HepG2 (cell line): Measurements from ENCODE around the gene SLC39A3. TPM values are rescaled to one million over a fixed set of nuclear protein-coding genes. Genes with fewer than 3 reads are reported as not detected.

Experiments
- ATAC-seq: fragments of 200-7000 bp; cut with Tn5 transposase; 3 replicates; pipeline ENCODE4 v1.9.1; 2020; ENCODE audit warnings: mild to moderate bottlenecking, moderate library complexity
- BruUV-seq: library from RNA; stranded (reverse); fragments of 400-500 nt; replicated peaks from 2 replicates; lab custom pipeline; 2021; lab: Mats Ljungman, UMichigan
- CTCF ChIA-PET: fragments of 300-600 bp; formaldehyde crosslinking; extraction: SDS; loops from one replicate; lab custom pipeline; 2021; ENCODE audit warnings: low total read pairs, inconsistent platforms, low intra/inter-chr PET ratio; lab: Yijun Ruan, JAX
- POLR2A ChIA-PET: fragments of 350-600 bp; sonication (Branson Sonifier 250); formaldehyde crosslinking; loops from one replicate; lab custom pipeline; 2020; ENCODE audit warnings: antibody characterized with exemption, inconsistent platforms; lab: Yijun Ruan, JAX
- DNase-seq: peaks from one replicate; pipeline ENCODE4 v3.0.0-alpha.2; 2015; ENCODE audit warnings: low spot score
- FAIRE-seq: peaks from 3 replicates; lab custom pipeline; 2011; peaks lifted over from hg19 to GRCh38; lab: Jason Lieb, UNC
- H2AFZ ChIP-seq: one replicate; pipeline ENCODE4 v1.6.1; 2011; ENCODE audit warnings: low read length, inconsistent platforms
- H3K27ac ChIP-seq: fragments of 300-600 bp; 3 replicates; pipeline ENCODE4 v1.8.0; 2011; ENCODE audit warnings: mixed run types, mild to moderate bottlenecking, mixed read lengths, low read length, inconsistent platforms; ENCODE audit not compliant: insufficient read depth; ENCODE audit errors: extremely low read length
- H3K27me3 ChIP-seq, 2 experiments: fragments of 200-600 bp in 1 of 2; 2 replicates in 1 of 2; 3 replicates in 1 of 2; pipeline versions ENCODE4 v1.6.0 to v1.8.0; 2011; ENCODE audit warnings: low read length in 2 of 2, mild to moderate bottlenecking in 2 of 2, moderate library complexity in 2 of 2, inconsistent platforms in 1 of 2; ENCODE audit not compliant: insufficient read depth in 2 of 2, control insufficient read depth in 1 of 2
- H3K36me3 ChIP-seq, 2 experiments: fragments of 200-600 bp in 1 of 2; replicated peaks in 1 of 2; 2 replicates in 1 of 2; 3 replicates in 1 of 2; pipeline versions ENCODE4 v1.5.1 to v1.8.0; 2011; ENCODE audit warnings: low read length in 2 of 2, inconsistent platforms in 1 of 2; ENCODE audit not compliant: insufficient read depth in 2 of 2, control insufficient read depth in 1 of 2
- H3K4me1 ChIP-seq: 2 replicates; pipeline ENCODE4 v1.5.1; 2012; ENCODE audit warnings: low read length, inconsistent platforms; ENCODE audit not compliant: insufficient read depth
- H3K4me2 ChIP-seq: 2 replicates; pipeline ENCODE4 v1.6.0; 2011; ENCODE audit warnings: low read depth, low read length, inconsistent platforms
- H3K4me3 ChIP-seq, 3 experiments: fragments of 200-600 bp in 1 of 3; sonication (generic), shearing (Covaris generic) in 1 of 3; replicated peaks in 1 of 3; 2 replicates each; pipeline ENCODE4 v1.5.1; 2011 to 2016; ENCODE audit warnings: low read length in 3 of 3, inconsistent platforms in 2 of 3, low read depth in 2 of 3, mild to moderate bottlenecking in 2 of 3, control low read depth in 1 of 3, mixed read lengths in 1 of 3; ENCODE audit not compliant: insufficient read depth in 1 of 3
- H3K79me2 ChIP-seq: one replicate; pipeline ENCODE4 v1.6.1; 2011; ENCODE audit warnings: low read length, inconsistent platforms; ENCODE audit not compliant: insufficient read depth
- H3K9ac ChIP-seq: 2 replicates; pipeline ENCODE4 v1.6.0; 2011; ENCODE audit warnings: mild to moderate bottlenecking, low read depth, low read length, inconsistent platforms; ENCODE audit not compliant: insufficient read depth
- H3K9me3 ChIP-seq: 2 replicates; pipeline ENCODE4 v1.5.1; 2012; ENCODE audit warnings: mild to moderate bottlenecking, low read length
- H4K20me1 ChIP-seq: 2 replicates; pipeline ENCODE4 v1.6.0; 2011; ENCODE audit warnings: inconsistent platforms, mild to moderate bottlenecking, low read length, moderate library complexity; ENCODE audit not compliant: insufficient read depth
- BRD4 ChIP-seq: sonication (generic); formaldehyde crosslinking; IDR thresholded peaks from 2 replicates; pipeline ENCODE4 v1.4.0; 2020; ENCODE audit warnings: missing genetic modification reagents
- FOXP1 ChIP-seq, 2 experiments: fragments of 450-650 bp in 1 of 2; IDR thresholded peaks; 2 replicates each; pipeline ENCODE4 v1.6.1; 2017 to 2018; ENCODE audit warnings: antibody characterized with exemption in 1 of 2
- KLF15 ChIP-seq: sonication (generic); formaldehyde crosslinking; IDR thresholded peaks from 2 replicates; pipeline ENCODE4 v1.8.1; 2023; ENCODE audit warnings: borderline replicate concordance, mild to moderate bottlenecking, inconsistent platforms, missing genetic modification reagents, mixed read lengths
- ONECUT2 ChIP-seq: sonication (generic); formaldehyde crosslinking; IDR thresholded peaks from 2 replicates; pipeline ENCODE4 v1.4.0; 2020; ENCODE audit warnings: missing genetic modification reagents
- RCOR2 ChIP-seq: IDR thresholded peaks from 2 replicates; pipeline ENCODE4 v1.6.1; 2016; ENCODE audit warnings: missing biosample characterization, missing genetic modification reagents
- ZFX ChIP-seq: sonication (generic); formaldehyde crosslinking; IDR thresholded peaks from 2 replicates; pipeline ENCODE4 v1.4.0; 2020; ENCODE audit warnings: mild to moderate bottlenecking, low read depth, missing genetic modification reagents, moderate library complexity
- ZNF282 ChIP-seq: fragments of 450-650 bp; IDR thresholded peaks from 2 replicates; pipeline ENCODE4 v1.6.1; 2018; ENCODE audit not compliant: partially characterized antibody
- ZNF484 ChIP-seq: sonication (generic); formaldehyde crosslinking; IDR thresholded peaks from 2 replicates; pipeline ENCODE4 v1.5.1; 2020; ENCODE audit warnings: mild to moderate bottlenecking, low read depth, missing genetic modification reagents, borderline replicate concordance
- ZNF766 ChIP-seq: sonication (generic); formaldehyde crosslinking; IDR thresholded peaks from 2 replicates; pipeline ENCODE4 v1.5.0; 2020; ENCODE audit warnings: missing genetic modification reagents, borderline replicate concordance
- ZSCAN20 ChIP-seq: sonication (generic); formaldehyde crosslinking; IDR thresholded peaks from 2 replicates; pipeline ENCODE4 v1.4.0; 2020; ENCODE audit warnings: missing genetic modification reagents, mild to moderate bottlenecking, borderline replicate concordance
- WGBS: methylation state at CpG from one replicate; pipeline ENCODE4 v1.1.6; 2017; ENCODE audit warnings: low lambda C conversion rate; 5-methylcytosine and 5-hydroxymethylcytosine counted together
- in situ Hi-C: cut with HindIII; loops from 2 replicates; pipeline ENCODE4 v1.10.0; 2017; ENCODE audit warnings: low pct_unique_long_range_greater_than_20kb; ENCODE audit not compliant: extremely low pct_ligation_motif_present
- intact Hi-C: fragments of 100-400 bp; cut with micrococcal nuclease; formaldehyde crosslinking; loops from one replicate; pipeline ENCODE4 v1.10.0; 2022; ENCODE audit not compliant: unreplicated experiment
- polyA plus RNA-seq, 8 experiments: library from polyadenylated mRNA; depleted of rRNA in 3 of 8; stranded (reverse) in 7 of 8; unstranded in 1 of 8; fragments of >200 nt; fragmentation: Illumina TruSeq in 4 of 8; extraction: Trizol in 4 of 8; gene quantifications; 2 replicates each; pipeline versions ENCODE4 v1.2.1 to v1.2.3, GENCODE V29; 2011 to 2016; ENCODE audit warnings: low read depth in 4 of 8, missing spikeins in 1 of 8, mixed read lengths in 1 of 8; ENCODE audit not compliant: insufficient read depth in 1 of 8
- total RNA-seq, 5 experiments: library from RNA; depleted of rRNA; stranded (reverse); fragments of >200 nt; fragmentation: Illumina TruSeq; extraction: Trizol; gene quantifications; 2 replicates each; pipeline ENCODE4 v1.2.3, GENCODE V29; 2016; ENCODE audit warnings: low read depth in 1 of 5
- TF ChIP-seq, protein P1 (sequence below): sonication (generic); formaldehyde crosslinking; IDR thresholded peaks from 2 replicates; pipeline ENCODE4 v1.8.0; 2022; ENCODE audit warnings: missing genetic modification reagents, low read depth, mild to moderate bottlenecking, borderline replicate concordance
- TF ChIP-seq, protein P2 (sequence below): sonication (generic); formaldehyde crosslinking; IDR thresholded peaks from 2 replicates; pipeline ENCODE4 v1.4.0; 2020; ENCODE audit warnings: missing genetic modification reagents, borderline replicate concordance
- TF ChIP-seq, protein P3 (sequence below): sonication (generic); formaldehyde crosslinking; IDR thresholded peaks from 2 replicates; pipeline ENCODE4 v1.4.0; 2020; ENCODE audit warnings: missing genetic modification reagents
- TF ChIP-seq, protein P4 (sequence below): sonication (generic); formaldehyde crosslinking; IDR thresholded peaks from 2 replicates; pipeline ENCODE4 v1.4.0; 2020; ENCODE audit warnings: missing genetic modification reagents, borderline replicate concordance

SLC39A3 gene
- total and polyA plus RNA-seq, 2 of the 13 experiments (the other 11 are each of a cell fraction or from before 2014, with no cell fraction given): 33.6 to 41.6 TPM

DNA sequence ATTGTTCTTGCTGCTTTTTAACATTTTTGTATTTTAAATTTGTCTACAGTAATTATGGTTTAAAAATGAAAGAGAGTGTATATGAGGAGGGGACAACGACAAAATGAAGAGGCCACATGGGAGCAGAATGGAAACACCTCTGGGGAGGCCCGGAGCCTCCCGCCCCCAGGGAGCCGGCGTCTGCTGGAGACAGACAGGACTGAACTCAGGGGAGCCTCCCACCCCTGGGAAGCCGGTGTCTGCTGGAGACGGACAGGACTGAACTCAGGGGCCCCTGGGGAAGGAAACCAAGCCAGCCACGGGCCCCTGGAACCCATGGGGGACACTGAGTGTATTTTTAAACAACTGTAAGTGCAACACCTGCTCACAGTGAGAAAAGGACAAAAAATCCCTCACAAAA, 16.7 kb upstream of the SLC39A3 start (continued):
- TF ChIP-seq, protein P1, sequence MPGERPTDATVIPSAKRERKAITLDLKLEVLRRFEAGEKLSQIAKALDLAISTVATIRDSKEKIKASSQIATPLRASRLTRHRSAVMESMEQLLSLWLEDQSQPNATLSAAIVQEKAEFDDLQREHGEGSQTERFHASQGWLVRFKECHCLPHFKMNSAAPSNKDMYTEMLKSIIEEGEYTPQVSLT (CRISPR knock-in tag): no peak
- TF ChIP-seq ZNF282 (no peak), ONECUT2 (CRISPR knock-in tag) (no peak)

DNA sequence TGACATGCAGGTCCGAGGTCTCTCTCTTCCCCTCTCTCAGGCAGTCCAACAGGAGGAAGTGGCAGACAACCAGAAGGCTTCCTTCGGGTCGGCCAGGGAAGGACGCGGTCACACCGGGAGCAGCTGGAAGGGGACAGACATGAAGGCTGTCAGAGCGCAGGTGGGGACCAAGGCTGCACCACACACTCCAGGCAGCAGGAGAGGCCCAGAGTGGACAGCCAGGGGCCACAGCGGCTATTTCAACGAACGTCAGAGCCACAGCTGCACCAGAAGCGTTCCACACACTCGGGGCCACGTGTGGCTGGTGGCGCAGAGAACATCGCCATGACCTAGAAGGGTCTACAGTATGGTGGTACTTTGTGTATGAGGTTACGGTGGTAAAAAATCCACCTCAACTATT, 16.0 kb upstream of the SLC39A3 start:
- Histone ChIP-seq H3K27ac (no peak overlapping the region), H3K4me3 (no peak overlapping the region), H3K36me3 (peaks cover 22 to 35% of the 10 kb centered on the region in 2 experiments; a peak in 4 of 5 replicates), H3K27me3 (no peaks in the 10 kb centered on the region), H4K20me1 (no peaks in the 10 kb centered on the region), H3K9me3 (no peaks in the 10 kb centered on the region), H3K9ac (no peak overlapping the region), H3K4me2 (no peak overlapping the region), H3K4me1 (no peaks in the 10 kb centered on the region), H2AFZ (no peak overlapping the region), H3K79me2 (no peaks in the 10 kb centered on the region)
- ATAC-seq: no peak
- TF ChIP-seq ZNF766 (CRISPR knock-in tag) (no peak), RCOR2 (CRISPR knock-in tag) (no peak), ZFX (CRISPR knock-in tag) (no peak), BRD4 (CRISPR knock-in tag) (no peak), ZNF484 (no peak), KLF15 (CRISPR knock-in tag) (no peak), ZSCAN20 (CRISPR knock-in tag) (no peak), FOXP1 (IDR thresholded peaks at IDR 0.05) (no peak), FOXP1 (CRISPR knock-in tag; IDR thresholded peaks at IDR 0.05) (no peak)
- TF ChIP-seq, protein P2, sequence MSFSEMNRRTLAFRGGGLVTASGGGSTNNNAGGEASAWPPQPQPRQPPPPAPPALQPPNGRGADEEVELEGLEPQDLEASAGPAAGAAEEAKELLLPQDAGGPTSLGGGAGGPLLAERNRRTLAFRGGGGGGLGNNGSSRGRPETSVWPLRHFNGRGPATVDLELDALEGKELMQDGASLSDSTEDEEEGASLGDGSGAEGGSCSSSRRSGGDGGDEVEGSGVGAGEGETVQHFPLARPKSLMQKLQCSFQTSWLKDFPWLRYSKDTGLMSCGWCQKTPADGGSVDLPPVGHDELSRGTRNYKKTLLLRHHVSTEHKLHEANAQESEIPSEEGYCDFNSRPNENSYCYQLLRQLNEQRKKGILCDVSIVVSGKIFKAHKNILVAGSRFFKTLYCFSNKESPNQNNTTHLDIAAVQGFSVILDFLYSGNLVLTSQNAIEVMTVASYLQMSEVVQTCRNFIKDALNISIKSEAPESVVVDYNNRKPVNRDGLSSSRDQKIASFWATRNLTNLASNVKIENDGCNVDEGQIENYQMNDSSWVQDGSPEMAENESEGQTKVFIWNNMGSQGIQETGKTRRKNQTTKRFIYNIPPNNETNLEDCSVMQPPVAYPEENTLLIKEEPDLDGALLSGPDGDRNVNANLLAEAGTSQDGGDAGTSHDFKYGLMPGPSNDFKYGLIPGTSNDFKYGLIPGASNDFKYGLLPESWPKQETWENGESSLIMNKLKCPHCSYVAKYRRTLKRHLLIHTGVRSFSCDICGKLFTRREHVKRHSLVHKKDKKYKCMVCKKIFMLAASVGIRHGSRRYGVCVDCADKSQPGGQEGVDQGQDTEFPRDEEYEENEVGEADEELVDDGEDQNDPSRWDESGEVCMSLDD (CRISPR knock-in tag): no peak
- TF ChIP-seq, protein P3, sequence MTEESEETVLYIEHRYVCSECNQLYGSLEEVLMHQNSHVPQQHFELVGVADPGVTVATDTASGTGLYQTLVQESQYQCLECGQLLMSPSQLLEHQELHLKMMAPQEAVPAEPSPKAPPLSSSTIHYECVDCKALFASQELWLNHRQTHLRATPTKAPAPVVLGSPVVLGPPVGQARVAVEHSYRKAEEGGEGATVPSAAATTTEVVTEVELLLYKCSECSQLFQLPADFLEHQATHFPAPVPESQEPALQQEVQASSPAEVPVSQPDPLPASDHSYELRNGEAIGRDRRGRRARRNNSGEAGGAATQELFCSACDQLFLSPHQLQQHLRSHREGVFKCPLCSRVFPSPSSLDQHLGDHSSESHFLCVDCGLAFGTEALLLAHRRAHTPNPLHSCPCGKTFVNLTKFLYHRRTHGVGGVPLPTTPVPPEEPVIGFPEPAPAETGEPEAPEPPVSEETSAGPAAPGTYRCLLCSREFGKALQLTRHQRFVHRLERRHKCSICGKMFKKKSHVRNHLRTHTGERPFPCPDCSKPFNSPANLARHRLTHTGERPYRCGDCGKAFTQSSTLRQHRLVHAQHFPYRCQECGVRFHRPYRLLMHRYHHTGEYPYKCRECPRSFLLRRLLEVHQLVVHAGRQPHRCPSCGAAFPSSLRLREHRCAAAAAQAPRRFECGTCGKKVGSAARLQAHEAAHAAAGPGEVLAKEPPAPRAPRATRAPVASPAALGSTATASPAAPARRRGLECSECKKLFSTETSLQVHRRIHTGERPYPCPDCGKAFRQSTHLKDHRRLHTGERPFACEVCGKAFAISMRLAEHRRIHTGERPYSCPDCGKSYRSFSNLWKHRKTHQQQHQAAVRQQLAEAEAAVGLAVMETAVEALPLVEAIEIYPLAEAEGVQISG (CRISPR knock-in tag): no peak
- TF ChIP-seq, protein P4, sequence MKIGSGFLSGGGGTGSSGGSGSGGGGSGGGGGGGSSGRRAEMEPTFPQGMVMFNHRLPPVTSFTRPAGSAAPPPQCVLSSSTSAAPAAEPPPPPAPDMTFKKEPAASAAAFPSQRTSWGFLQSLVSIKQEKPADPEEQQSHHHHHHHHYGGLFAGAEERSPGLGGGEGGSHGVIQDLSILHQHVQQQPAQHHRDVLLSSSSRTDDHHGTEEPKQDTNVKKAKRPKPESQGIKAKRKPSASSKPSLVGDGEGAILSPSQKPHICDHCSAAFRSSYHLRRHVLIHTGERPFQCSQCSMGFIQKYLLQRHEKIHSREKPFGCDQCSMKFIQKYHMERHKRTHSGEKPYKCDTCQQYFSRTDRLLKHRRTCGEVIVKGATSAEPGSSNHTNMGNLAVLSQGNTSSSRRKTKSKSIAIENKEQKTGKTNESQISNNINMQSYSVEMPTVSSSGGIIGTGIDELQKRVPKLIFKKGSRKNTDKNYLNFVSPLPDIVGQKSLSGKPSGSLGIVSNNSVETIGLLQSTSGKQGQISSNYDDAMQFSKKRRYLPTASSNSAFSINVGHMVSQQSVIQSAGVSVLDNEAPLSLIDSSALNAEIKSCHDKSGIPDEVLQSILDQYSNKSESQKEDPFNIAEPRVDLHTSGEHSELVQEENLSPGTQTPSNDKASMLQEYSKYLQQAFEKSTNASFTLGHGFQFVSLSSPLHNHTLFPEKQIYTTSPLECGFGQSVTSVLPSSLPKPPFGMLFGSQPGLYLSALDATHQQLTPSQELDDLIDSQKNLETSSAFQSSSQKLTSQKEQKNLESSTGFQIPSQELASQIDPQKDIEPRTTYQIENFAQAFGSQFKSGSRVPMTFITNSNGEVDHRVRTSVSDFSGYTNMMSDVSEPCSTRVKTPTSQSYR (CRISPR knock-in tag): no peak
- 96% methylated on average over 16 of the region's 16 CpGs for WGBS
- POLR2A ChIA-PET: no interaction called here
- no peak for FAIRE-seq
- DNase-seq: no peak
- CTCF ChIA-PET: no interaction called here
- in situ Hi-C loops: no loop called here
- no TSS peak for BruUV-seq
- intact Hi-C loops: no loop called here
